H1 (cell line): ENCODE measurements around the gene FAT1. TPM values are rescaled to one million over a fixed set of nuclear protein-coding genes. Genes with fewer than 3 reads are reported as not detected.
A peak's percentile ranks its signal among the peaks of the same experiment; 100 is the strongest.

Experiments
- CHD7 ChIP-seq: fragments of 300-600 bp; sonication (generic); IDR thresholded peaks from 2 replicates; pipeline ENCODE4 v1.7.1; 2012; ENCODE audit warnings: low read length, moderate library complexity, mild to moderate bottlenecking, inconsistent platforms; ENCODE audit not compliant: insufficient replicate concordance
- E2F6 ChIP-seq: IDR thresholded peaks from 2 replicates; pipeline ENCODE4 v1.6.1; 2012; ENCODE audit warnings: inconsistent platforms
- POLR2AphosphoS5 ChIP-seq: IDR thresholded peaks from 2 replicates; pipeline ENCODE4 v1.6.1; 2011; ENCODE audit warnings: low read depth, low read length
- RAD21 ChIP-seq, 2 experiments: IDR thresholded peaks in 1 of 2; conservative IDR thresholded peaks in 1 of 2; 2 replicates each; pipeline ENCODE4 v1.6.1; 2011; ENCODE audit warnings: low read depth in 2 of 2, low read length in 2 of 2, improper control_type of control experiment in 1 of 2, inconsistent platforms in 1 of 2, mild to moderate bottlenecking in 1 of 2, moderate library complexity in 1 of 2
- TCF12 ChIP-seq: IDR thresholded peaks from 2 replicates; pipeline ENCODE4 v1.6.1; 2011; ENCODE audit warnings: low read depth, mild to moderate bottlenecking, low read length
- polyA plus RNA-seq, 7 experiments: library from polyadenylated mRNA; depleted of rRNA in 3 of 7; stranded (reverse) in 5 of 7; unstranded in 2 of 7; fragments of >200 nt in 5 of 7; fragments of 200-250 nt in 2 of 7; gene quantifications; 1 replicate in 5 of 7; 2 replicates in 1 of 7; 4 replicates in 1 of 7; pipeline versions ENCODE4 v1.2.1 to v1.2.3, GENCODE V29; 2011 to 2013; ENCODE audit warnings: missing spikeins in 2 of 7, mixed read lengths in 2 of 7
- total RNA-seq: library from RNA; stranded (reverse); fragmentation: NEBNext Ultra II Directional; extraction: Animal tissue kit (Norgen Biotek cat#: 25700); gene quantifications from 2 replicates; pipeline ENCODE4 v1.2.1, GENCODE V29; 2021

FAT1 gene
- total and polyA plus RNA-seq, 2 of the 8 experiments (the other 6 are each of a cell fraction or from before 2014, with no cell fraction given), result 94.4 to 137 TPM

GRCh38 chr4:186701273-186701672, 22.4 kb downstream of the FAT1 start (continued):
- TF ChIP-seq E2F6 (no peak), TCF12 (peak; percentile 89), RAD21 (IDR thresholded peaks at IDR 0.05 in 1 of 2, conservative IDR thresholded peaks at IDR 0.05 in 1 of 2; ENCODE audit: low read depth in 2 of 2, low read length in 2 of 2) (peak in 1 of 2 experiments; percentile 18; a peak in 2 of 4 replicates), POLR2AphosphoS5 (peak; percentile 71), CHD7 (peak; percentile 54)
- TF ChIP-seq, all 59 proteins: peak for 11
